ENCODE measurements around the gene FOXA3. TPM values are rescaled to one million over a fixed set of nuclear protein-coding genes. Genes with fewer than 3 reads are reported as not detected.
"Not testable (repeated sequence)": the region's sequence is repeated elsewhere in the genome, so short reads cannot be mapped to it uniquely, and the experiment has no call there.

FOXA3 gene
- total RNA-seq, 2 donors from 2014 or later, result 0.09 to 1.1 TPM

DNA sequence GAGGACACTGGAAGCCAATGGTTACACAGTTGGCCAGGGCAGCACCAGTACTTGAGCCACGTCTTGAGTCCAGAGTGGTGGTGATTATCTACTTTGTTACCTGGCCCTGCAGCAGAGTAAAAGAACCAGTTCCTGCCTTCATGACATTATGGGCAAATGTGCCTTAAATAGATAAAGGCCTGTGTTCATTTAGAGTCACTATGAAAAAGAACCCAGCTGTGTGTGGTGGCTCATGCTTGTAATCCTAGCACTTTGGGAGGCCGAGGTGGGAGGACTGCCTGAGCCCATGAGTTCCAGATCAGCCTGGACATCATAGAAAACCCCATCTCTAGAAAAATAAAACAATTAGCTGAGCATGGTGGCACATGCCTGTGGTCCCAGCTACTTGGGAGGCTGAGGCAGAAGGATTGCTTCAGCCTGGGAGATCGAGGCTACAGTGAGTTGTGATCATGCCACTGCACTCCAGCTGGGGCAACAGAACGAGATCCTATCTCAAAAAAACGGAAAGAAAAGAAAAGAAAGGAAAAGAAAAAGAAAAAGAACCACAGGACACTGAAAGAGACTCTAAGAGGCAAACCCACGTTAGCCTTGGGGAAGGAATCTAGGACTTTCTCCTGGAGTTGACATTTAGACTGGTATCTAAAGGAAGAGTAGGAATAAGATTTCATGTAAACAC is 25.2 kb downstream of the FOXA3 start:
- Histone ChIP-seq H3K9me3 (no peaks in the 10 kb centered on the region), H3K36me3 (no peaks in the 10 kb centered on the region), H3K4me3 (no peak overlapping the region), H3K27me3 (replicated peaks; ENCODE audit: insufficient read depth) (no peaks in the 10 kb centered on the region), H3K27ac (no peak overlapping the region), H3K4me1 (replicated peaks) (peaks cover 10% of the 10 kb centered on the region)
- no peak for DNase-seq (ENCODE audit: low spot score)
- intact Hi-C loops (cut with DNase I), result loop anchor here (10.0 kb wide), 1 partner anchor 125 kb away; no protein-coding TSS in a partner anchor
- TF ChIP-seq POLR2AphosphoS5 (IDR thresholded peaks at IDR 0.05), result no peak
- TF ChIP-seq, protein P1, sequence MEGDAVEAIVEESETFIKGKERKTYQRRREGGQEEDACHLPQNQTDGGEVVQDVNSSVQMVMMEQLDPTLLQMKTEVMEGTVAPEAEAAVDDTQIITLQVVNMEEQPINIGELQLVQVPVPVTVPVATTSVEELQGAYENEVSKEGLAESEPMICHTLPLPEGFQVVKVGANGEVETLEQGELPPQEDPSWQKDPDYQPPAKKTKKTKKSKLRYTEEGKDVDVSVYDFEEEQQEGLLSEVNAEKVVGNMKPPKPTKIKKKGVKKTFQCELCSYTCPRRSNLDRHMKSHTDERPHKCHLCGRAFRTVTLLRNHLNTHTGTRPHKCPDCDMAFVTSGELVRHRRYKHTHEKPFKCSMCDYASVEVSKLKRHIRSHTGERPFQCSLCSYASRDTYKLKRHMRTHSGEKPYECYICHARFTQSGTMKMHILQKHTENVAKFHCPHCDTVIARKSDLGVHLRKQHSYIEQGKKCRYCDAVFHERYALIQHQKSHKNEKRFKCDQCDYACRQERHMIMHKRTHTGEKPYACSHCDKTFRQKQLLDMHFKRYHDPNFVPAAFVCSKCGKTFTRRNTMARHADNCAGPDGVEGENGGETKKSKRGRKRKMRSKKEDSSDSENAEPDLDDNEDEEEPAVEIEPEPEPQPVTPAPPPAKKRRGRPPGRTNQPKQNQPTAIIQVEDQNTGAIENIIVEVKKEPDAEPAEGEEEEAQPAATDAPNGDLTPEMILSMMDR (IDR thresholded peaks at IDR 0.05), result no peak
- TF ChIP-seq POLR2A (IDR thresholded peaks at IDR 0.05), result no peak
- WGBS, result 69% methylated on average over 6 of the region's 6 CpGs

DNA sequence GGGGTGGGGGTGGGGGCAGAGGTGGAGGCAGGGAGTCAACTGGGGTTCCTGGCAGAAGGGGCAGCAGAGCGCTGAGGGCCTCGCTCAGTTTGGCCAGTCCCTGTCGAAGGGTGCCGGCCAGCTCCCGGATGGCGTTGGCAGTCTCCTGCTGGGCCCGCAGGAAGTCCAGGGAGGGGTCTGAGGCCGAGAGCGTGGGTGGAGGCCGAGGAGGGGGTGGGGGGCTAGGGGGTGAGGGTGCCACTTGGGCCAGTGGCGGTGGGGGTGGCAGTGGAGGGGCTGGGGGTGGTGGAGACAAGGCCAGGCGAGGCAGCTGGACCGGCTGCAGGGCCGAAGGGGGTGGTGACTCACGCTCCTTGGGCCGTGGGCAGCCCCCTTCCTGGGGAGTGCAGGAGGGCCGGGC is 26.8 kb downstream of the FOXA3 start:
- DNase-seq (ENCODE audit: low spot score), result no peak
- H3K4me3 ChIP-seq, result no peak overlapping the region
- no peak overlapping the region for H3K27ac ChIP-seq
- H3K9me3 ChIP-seq, result no peaks in the 10 kb centered on the region
- intact Hi-C loops (cut with DNase I), result no loop called here
- H3K36me3 ChIP-seq, result no peaks in the 10 kb centered on the region
- no peaks in the 10 kb centered on the region for H3K4me1 ChIP-seq (replicated peaks)
- TF ChIP-seq POLR2A (IDR thresholded peaks at IDR 0.05), result no peak
- no peak for TF ChIP-seq POLR2AphosphoS5 (IDR thresholded peaks at IDR 0.05)
- TF ChIP-seq, protein P1 (IDR thresholded peaks at IDR 0.05), result no peak
- whole genome bisulfite sequencing, result 86% methylated on average over 15 of the region's 17 CpGs
- H3K27me3 ChIP-seq (replicated peaks; ENCODE audit: insufficient read depth), result no peaks in the 10 kb centered on the region

DNA sequence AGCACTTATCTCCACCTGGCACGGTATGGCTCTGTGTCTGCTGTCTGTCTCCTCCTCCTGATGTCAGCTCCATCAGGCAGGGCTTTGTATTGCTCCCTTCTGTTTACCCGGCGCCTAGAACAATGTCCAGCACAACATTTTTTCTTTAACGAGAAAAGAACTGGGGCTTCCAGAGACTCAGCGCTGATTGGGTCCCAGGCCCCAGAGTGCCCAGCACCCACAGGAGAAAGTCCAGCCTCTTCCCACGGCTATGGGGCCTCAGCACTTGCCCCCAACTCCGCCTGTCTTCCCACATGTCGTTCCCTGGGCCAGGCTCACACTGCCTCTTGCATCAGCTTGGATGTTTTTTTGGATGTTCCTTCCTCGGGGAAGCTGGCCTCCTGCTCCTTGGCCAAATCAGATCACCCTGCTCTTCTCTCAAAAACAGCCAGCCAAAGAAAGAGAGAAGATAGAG is 31.4 kb downstream of the FOXA3 start:
- H3K27ac ChIP-seq, result no peak overlapping the region

DNA sequence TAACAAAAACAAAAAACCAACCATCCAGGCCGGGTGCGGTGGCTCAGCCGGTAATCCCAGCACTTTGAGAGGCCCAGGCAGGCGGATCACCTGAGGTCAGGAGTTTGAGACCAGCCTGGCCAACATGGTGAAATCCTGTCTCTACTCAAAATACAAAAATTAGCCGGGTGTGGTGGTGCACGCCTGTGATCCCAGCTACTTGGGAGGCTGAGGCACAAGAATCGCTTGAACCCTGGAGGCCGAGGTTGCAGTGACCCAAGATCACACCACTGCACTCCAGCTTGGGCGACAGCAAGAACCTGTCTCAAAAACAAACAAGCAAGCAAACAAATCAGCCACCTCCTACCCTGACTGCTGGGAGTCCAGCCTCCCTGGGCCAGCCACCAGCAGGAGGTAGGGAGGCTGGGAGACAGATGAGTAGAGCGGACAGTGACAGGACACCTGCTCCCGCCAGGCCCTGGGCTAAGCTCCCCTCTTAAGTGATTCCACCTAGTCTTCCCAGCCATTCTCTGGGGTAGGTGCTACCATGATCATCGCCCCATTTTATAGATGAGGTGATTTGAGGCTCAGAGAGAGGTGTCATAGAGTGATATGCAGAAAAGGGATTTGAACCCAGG is 32.0 kb downstream of the FOXA3 start:
- H3K36me3 ChIP-seq; H3K4me3 ChIP-seq; intact Hi-C loops (cut with DNase I); DNase-seq (ENCODE audit: low spot score); H3K27me3 ChIP-seq (replicated peaks; ENCODE audit: insufficient read depth); H3K4me1 ChIP-seq (replicated peaks); H3K27ac ChIP-seq; H3K9me3 ChIP-seq: not testable (repeated sequence)
- WGBS, result 81% methylated on average over 12 of the region's 12 CpGs

More for the DNA sequence above, 31.4 kb downstream of the FOXA3 start:
- Histone ChIP-seq H3K27me3 (replicated peaks; ENCODE audit: insufficient read depth) (no peaks in the 10 kb centered on the region), H3K9me3 (no peaks in the 10 kb centered on the region), H3K4me3 (no peak overlapping the region), H3K4me1 (replicated peaks) (no peaks in the 10 kb centered on the region), H3K36me3 (no peaks in the 10 kb centered on the region)
- TF ChIP-seq, protein P1 (IDR thresholded peaks at IDR 0.05), result no peak
- TF ChIP-seq POLR2AphosphoS5 (IDR thresholded peaks at IDR 0.05) (no peak), POLR2A (IDR thresholded peaks at IDR 0.05) (no peak)
- WGBS, result 30% methylated on average over 9 of the region's 9 CpGs
- intact Hi-C loops (cut with DNase I), result no loop called here
- DNase-seq (ENCODE audit: low spot score), result no peak

DNA sequence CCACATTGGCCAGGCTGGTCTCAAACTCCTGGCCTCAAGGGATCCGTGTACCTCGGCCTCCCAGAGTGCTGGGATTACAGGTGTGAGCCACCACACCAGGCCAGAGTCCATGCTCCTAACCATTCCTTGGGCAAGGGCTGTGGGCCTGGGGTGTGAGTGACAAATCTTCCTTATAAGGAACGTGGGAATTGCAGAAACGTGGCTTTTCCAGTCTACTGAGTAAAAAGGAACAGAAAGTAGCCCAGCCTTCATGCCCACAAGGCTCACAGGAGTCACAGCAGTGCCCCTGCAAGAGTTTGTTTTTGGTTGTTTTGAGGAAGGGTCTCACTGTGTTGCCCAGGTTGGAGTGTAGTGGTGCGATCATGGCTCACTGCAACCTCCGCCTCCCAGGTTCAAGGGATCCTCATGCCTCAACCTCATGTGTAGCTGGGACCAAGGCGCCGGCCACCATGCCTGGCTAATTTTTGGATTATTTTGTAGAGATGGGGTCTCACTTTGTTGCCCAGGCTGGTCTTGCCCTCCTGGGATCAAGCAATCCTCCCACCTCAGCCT is 33.2 kb downstream of the FOXA3 start:
- TF ChIP-seq, protein P1 (IDR thresholded peaks at IDR 0.05), result no peak
- TF ChIP-seq POLR2AphosphoS5 (IDR thresholded peaks at IDR 0.05), result no peak
- no peak for TF ChIP-seq POLR2A (IDR thresholded peaks at IDR 0.05)

More for the DNA sequence above, 33.2 kb downstream of the FOXA3 start:
- Histone ChIP-seq H3K27ac (no peak overlapping the region), H3K4me3 (no peak overlapping the region), H3K36me3 (no peaks in the 10 kb centered on the region), H3K9me3 (no peaks in the 10 kb centered on the region), H3K4me1 (replicated peaks) (no peaks in the 10 kb centered on the region), H3K27me3 (replicated peaks; ENCODE audit: insufficient read depth) (no peaks in the 10 kb centered on the region)
- intact Hi-C loops (cut with DNase I), result no loop called here
- 94% methylated on average over 8 of the region's 8 CpGs for WGBS
- no peak for DNase-seq (ENCODE audit: low spot score)

Data from prostate gland (tissue), 2 donors.